ENCODE measurements around the gene CTTN.

Gene CTTN

DNA sequence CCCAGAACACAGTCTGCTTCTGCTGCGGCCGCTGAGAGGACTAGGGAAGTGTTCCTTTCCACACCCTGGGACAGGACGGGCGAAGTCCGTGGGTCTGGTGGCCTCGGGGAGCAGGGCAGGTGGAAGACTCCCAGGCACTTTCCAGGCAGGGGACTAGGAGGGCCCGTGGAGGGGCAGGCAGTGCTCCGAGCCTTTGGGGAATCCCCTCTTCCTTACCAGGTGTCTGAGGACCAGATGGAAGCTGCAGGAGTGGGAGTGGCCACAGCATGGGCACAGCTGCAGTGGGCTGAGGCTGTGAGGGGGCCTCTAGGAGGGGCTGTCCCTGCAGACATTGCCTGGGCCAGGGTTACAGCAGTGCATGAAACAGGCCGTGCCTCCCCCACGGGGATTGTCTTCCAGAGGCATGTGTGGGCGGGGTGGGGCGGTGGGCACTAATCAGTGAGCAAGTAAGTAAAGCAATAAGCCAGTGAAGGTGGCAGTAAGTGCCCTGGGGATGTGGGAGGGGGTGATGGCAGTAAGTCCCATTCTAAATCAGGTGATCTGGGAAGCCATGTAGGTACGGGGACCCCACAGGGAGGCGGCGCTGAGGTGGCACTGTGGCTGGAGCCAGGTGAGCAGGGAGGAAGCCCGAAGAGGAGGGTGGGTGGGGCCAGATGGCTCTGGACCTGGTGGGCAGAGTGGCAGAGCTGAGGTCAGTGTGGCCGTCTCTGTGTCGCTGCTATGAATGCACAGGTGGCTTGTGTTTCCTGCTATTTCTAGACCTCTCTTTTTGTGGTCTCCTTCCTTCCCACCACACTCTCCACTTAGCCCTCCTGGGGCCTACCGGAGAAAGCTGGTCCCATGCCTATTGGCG lies 66.4 kb downstream of the CTTN start:
- no peak overlapping the region for H2AFZ ChIP-seq (ENCODE audit: low read length)
- no peaks in the 10 kb centered on the region for H4K20me1 ChIP-seq (ENCODE audit: insufficient read depth, low read length)
- H3K4me2 ChIP-seq (ENCODE audit: low read length): no peak overlapping the region
- TF ChIP-seq EZH2 (IDR thresholded peaks at IDR 0.05; ENCODE audit: borderline replicate concordance, low read length): no peak
- TF ChIP-seq, protein P1, sequence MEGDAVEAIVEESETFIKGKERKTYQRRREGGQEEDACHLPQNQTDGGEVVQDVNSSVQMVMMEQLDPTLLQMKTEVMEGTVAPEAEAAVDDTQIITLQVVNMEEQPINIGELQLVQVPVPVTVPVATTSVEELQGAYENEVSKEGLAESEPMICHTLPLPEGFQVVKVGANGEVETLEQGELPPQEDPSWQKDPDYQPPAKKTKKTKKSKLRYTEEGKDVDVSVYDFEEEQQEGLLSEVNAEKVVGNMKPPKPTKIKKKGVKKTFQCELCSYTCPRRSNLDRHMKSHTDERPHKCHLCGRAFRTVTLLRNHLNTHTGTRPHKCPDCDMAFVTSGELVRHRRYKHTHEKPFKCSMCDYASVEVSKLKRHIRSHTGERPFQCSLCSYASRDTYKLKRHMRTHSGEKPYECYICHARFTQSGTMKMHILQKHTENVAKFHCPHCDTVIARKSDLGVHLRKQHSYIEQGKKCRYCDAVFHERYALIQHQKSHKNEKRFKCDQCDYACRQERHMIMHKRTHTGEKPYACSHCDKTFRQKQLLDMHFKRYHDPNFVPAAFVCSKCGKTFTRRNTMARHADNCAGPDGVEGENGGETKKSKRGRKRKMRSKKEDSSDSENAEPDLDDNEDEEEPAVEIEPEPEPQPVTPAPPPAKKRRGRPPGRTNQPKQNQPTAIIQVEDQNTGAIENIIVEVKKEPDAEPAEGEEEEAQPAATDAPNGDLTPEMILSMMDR (IDR thresholded peaks at IDR 0.05; ENCODE audit: low read length): no peak
- H3K36me3 ChIP-seq (ENCODE audit: insufficient read depth, low read length): no peaks in the 10 kb centered on the region
- no peaks in the 10 kb centered on the region for H3K4me1 ChIP-seq (ENCODE audit: insufficient read depth, low read length, severe bottlenecking)
- H3K9me2 ChIP-seq (ENCODE audit: low read depth, low read length): no peaks in the 10 kb centered on the region
- H3K27me3 ChIP-seq (ENCODE audit: insufficient read depth, low read length): no peaks in the 10 kb centered on the region; the same call in 1 of the 2 replicates
- H3K79me2 ChIP-seq (ENCODE audit: insufficient read depth, low read length): no peaks in the 10 kb centered on the region
- H3K9me3 ChIP-seq (ENCODE audit: low read length): no peaks in the 10 kb centered on the region; the same call in 1 of the 2 replicates
- H3K4me3 ChIP-seq (ENCODE audit: low read depth, low read length, poor library complexity, severe bottlenecking): no peak overlapping the region
- no peak overlapping the region for H3K27ac ChIP-seq (ENCODE audit: low read depth, low read length, poor library complexity, severe bottlenecking)
- no peaks in the 10 kb centered on the region for H3F3A ChIP-seq (ENCODE audit: insufficient read depth, low read length)
- H3K9ac ChIP-seq (ENCODE audit: low read length): no peak overlapping the region

DNA sequence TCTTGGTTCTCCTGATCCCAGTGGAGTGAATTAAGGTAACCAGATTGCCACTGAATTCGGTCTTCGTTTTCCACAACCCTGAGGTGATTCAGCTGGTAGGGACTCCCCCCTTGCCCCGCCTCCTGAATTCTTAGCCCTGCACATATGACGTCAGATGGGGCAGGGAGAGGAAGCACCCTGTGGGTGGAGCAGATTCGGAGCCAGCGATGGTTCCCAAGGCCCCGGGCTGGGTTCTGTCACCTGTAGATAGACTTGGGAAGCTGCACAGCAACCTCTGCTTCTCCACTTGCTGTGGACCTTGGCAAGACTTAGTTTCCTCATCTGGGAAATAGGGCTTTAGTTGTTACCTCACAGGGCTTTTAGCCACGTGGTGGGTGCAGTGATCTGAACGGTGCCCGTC lies 67.8 kb downstream of the CTTN start:
- Histone ChIP-seq H2AFZ (ENCODE audit: low read length) (no peak overlapping the region), H3K4me2 (ENCODE audit: low read length) (no peak overlapping the region), H3K9ac (ENCODE audit: low read length) (no peak overlapping the region), H3K27ac (ENCODE audit: low read depth, low read length, poor library complexity, severe bottlenecking) (no peak overlapping the region), H3K27me3 (ENCODE audit: insufficient read depth, low read length) (no peaks in the 10 kb centered on the region; the same call in 1 of the 2 replicates), H4K20me1 (ENCODE audit: insufficient read depth, low read length) (no peaks in the 10 kb centered on the region), H3K36me3 (ENCODE audit: insufficient read depth, low read length) (no peaks in the 10 kb centered on the region), H3K4me1 (ENCODE audit: insufficient read depth, low read length, severe bottlenecking) (no peaks in the 10 kb centered on the region), H3K4me3 (ENCODE audit: low read depth, low read length, poor library complexity, severe bottlenecking) (no peak overlapping the region), H3F3A (ENCODE audit: insufficient read depth, low read length) (no peaks in the 10 kb centered on the region), H3K9me3 (ENCODE audit: low read length) (no peaks in the 10 kb centered on the region; the same call in 1 of the 2 replicates), H3K9me2 (ENCODE audit: low read depth, low read length) (no peaks in the 10 kb centered on the region), H3K79me2 (ENCODE audit: insufficient read depth, low read length) (no peaks in the 10 kb centered on the region)
- no peak for TF ChIP-seq EZH2 (IDR thresholded peaks at IDR 0.05; ENCODE audit: borderline replicate concordance, low read length)
- TF ChIP-seq, protein P1 (IDR thresholded peaks at IDR 0.05; ENCODE audit: low read length): no peak

DNA sequence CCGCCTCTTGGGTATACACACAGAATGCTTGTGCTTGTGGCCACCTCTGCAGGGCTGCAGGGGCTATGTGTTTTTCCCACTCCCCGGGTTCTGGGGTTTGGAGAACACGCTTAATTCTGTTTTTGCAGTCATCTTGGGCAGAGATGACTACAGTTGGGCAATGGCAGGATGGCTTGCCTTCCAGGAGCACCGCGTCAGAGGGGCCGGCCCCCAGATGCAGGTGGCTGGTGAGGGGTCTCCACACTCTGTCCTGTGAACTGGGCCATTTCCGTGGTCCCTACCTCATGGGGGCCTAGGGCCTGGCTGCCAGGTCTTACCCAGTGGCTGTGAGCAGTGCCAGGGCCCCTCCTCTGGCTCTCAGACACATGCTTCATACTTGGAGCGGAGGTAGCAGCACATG lies 68.3 kb downstream of the CTTN start:
- H3F3A ChIP-seq (ENCODE audit: insufficient read depth, low read length): no peaks in the 10 kb centered on the region
- H3K27ac ChIP-seq (ENCODE audit: low read depth, low read length, poor library complexity, severe bottlenecking): no peak overlapping the region
- H3K36me3 ChIP-seq (ENCODE audit: insufficient read depth, low read length): no peaks in the 10 kb centered on the region
- no peak overlapping the region for H3K9ac ChIP-seq (ENCODE audit: low read length)
- H3K4me1 ChIP-seq (ENCODE audit: insufficient read depth, low read length, severe bottlenecking): no peaks in the 10 kb centered on the region
- no peak overlapping the region for H3K4me2 ChIP-seq (ENCODE audit: low read length)
- no peaks in the 10 kb centered on the region for H3K79me2 ChIP-seq (ENCODE audit: insufficient read depth, low read length)
- H4K20me1 ChIP-seq (ENCODE audit: insufficient read depth, low read length): no peaks in the 10 kb centered on the region
- H3K27me3 ChIP-seq (ENCODE audit: insufficient read depth, low read length): no peaks in the 10 kb centered on the region; the same call in 1 of the 2 replicates
- no peaks in the 10 kb centered on the region for H3K9me2 ChIP-seq (ENCODE audit: low read depth, low read length)
- H2AFZ ChIP-seq (ENCODE audit: low read length): no peak overlapping the region
- H3K4me3 ChIP-seq (ENCODE audit: low read depth, low read length, poor library complexity, severe bottlenecking): no peak overlapping the region
- TF ChIP-seq, protein P1 (IDR thresholded peaks at IDR 0.05; ENCODE audit: low read length): no peak
- TF ChIP-seq EZH2 (IDR thresholded peaks at IDR 0.05; ENCODE audit: borderline replicate concordance, low read length): no peak
- no peaks in the 10 kb centered on the region; the same call in 1 of the 2 replicates for H3K9me3 ChIP-seq (ENCODE audit: low read length)

All from OCI-LY1 (cell line).